GM12874 (cell line): ENCODE measurements around the gene PLPP3.

Experiments
- TF ChIP-seq, protein P1 (sequence below): IDR thresholded peaks from 2 replicates; pipeline ENCODE4 v1.5.1; 2011; ENCODE audit warnings: low read depth, mild to moderate bottlenecking, control low read depth, low read length, moderate library complexity; ENCODE audit not compliant: insufficient read depth

Gene PLPP3

DNA sequence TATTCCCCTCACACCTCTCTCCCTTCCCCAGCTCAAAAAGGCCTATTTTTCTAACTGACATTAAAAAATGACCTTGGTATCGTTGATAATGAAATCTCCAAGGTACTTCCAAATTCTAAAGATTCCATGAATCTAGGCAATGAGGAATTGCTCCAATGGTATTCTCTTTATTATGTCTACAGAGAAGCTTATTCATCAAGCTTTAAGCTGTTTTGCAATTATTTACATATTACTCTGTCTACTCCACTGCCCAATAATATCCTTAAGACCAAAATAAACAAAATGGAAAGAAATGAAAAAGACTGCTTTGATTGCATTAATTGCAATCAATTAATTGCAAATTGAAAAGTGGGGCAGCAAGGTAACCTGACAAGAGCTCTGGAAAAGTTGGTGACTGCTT lies 7.9 kb downstream of the PLPP3 start:
- TF ChIP-seq, protein P1, sequence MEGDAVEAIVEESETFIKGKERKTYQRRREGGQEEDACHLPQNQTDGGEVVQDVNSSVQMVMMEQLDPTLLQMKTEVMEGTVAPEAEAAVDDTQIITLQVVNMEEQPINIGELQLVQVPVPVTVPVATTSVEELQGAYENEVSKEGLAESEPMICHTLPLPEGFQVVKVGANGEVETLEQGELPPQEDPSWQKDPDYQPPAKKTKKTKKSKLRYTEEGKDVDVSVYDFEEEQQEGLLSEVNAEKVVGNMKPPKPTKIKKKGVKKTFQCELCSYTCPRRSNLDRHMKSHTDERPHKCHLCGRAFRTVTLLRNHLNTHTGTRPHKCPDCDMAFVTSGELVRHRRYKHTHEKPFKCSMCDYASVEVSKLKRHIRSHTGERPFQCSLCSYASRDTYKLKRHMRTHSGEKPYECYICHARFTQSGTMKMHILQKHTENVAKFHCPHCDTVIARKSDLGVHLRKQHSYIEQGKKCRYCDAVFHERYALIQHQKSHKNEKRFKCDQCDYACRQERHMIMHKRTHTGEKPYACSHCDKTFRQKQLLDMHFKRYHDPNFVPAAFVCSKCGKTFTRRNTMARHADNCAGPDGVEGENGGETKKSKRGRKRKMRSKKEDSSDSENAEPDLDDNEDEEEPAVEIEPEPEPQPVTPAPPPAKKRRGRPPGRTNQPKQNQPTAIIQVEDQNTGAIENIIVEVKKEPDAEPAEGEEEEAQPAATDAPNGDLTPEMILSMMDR = no peak

DNA sequence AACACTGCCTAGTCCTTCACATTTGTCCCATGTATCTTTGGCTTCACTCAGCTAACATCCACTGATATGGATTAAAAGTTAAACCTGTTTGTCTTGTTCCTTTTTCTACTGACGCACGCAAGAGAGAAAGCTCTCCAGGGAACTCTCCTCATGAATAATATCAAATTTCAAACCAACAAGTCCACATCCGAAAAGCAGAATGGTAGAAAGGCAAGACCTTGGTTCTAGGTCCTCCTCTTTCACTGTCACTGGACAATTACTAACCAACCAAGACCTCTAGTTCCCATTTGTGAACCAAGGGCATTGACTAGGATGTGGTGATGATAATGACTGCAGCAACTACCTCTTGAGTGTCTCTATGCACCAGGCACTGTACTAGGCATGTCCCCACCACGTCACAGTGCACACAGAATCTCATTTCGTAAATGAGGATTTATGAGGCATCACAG lies 8.4 kb downstream of the PLPP3 start:
- TF ChIP-seq, protein P1 = no peak

DNA sequence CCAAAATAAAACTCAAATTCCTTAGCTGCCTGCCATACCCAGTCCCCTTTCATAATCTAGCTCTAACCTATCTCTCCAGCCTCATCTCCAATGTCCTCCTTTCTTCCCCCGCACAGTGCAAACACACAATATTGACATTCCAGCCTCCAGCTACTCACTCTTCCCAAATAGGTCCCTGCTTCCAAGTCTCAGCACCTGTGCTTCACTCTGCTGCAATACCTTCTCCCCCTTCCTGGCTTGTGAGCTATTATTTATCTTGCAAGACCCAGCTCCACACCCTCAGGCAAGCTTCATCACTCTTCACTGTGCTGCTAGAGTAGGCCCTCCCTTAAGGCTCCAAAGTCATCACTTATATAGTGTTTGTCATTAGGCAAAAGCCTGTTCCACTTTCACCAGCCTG lies 9.7 kb downstream of the PLPP3 start:
- TF ChIP-seq, protein P1 = no peak

DNA sequence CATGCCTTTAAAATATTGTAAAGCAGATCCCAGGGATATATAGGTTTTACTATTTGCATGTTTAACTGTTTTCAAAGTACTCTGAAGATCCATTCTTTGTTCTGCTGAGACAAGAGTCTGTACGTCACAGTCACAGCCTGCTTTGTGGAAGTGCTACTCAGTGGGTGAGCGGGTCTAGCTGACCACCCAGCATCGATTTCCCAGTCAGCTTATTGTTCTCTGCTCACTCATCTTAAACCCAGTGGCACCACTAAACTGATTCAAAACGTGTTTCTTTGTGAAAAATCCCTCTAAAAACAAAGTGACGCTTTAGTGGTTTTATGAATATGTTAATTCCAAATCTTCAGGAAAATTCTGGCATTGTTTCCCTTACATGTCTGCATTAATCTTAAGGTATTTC lies 12.4 kb downstream of the PLPP3 start:
- TF ChIP-seq, protein P1 = no peak

DNA sequence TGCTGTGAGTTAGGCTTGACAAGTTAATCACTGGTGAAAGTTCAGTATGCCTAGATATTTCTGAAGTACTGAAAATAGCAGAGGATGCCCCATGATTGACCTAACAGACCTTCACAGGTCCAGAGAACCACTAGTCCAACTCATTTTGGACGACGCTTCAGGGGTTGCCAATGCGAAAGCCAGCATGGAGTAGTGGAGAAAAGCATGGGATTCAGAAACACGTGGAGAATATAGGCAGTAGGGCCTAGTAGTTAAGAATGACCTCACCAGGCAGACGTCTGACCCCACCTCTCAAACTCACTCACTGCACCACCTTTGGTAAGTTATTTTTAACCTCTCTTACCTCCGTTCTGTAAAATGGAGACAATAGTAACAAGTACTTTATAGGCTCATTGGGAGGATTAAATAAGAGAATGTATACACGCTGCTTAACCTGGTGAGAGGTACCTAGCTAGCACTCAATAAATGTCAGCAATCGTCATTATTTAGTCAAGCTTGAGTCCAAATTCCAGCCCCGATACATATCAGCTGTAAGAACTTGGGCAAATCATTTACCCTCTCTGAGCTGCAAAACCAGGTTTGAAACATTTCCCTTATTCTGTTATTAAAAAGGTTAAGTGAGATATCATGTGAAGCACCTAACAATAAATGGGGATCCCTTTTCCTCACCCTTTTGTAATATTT lies 13.2 kb downstream of the PLPP3 start:
- TF ChIP-seq, protein P1 = no peak

DNA sequence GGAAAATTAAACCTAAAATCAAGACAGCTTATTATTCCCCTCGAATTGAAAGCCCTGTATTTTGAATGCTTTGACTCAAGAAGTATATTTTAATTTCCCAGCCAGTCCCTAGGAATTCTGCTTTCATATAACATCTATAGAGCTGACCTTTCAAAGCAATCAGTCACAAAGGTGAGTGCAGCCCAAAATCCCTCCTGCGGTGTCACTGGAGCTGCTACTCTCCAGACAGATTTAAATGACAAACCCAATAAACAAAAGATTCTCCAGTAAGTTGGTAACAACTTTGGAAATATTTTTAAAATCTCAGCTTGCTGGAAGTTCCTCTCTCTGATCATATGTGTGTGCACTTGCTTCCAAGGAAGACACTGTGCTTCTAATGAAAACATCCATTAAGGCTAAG lies 14.7 kb downstream of the PLPP3 start:
- TF ChIP-seq, protein P1 = no peak

DNA sequence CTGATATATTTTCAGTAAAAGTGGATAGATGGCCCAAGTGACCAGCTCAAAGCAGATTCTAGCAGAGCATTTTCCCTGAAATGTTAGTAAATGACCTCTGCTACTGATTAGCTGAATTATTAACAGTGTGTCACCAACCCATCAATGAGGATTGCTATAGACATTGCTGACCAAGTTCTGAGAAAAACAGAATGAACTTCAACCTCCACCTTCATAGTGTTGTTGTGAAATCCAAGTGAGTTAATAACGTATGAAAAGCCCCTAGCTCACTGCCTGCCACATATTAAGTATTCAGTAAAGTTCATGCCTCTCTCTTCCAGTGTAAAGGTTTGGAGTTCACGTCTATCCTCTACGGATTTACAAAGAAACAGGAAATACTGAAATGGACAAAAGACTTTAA lies 15.8 kb downstream of the PLPP3 start:
- TF ChIP-seq, protein P1 = no peak
